C4-2B (cell line): ENCODE data around the gene PRKAR2B.

Experiments used
- ZFX ChIP-seq: fragments of 450-650 bp; IDR thresholded peaks from 2 replicates; pipeline ENCODE4 v1.6.1; 2017
- TF ChIP-seq, protein P1 (sequence below): fragments of 450-650 bp; conservative IDR thresholded peaks from 2 replicates; pipeline ENCODE4 v1.5.1; 2017; ENCODE audit warnings: mild to moderate bottlenecking

DNA sequence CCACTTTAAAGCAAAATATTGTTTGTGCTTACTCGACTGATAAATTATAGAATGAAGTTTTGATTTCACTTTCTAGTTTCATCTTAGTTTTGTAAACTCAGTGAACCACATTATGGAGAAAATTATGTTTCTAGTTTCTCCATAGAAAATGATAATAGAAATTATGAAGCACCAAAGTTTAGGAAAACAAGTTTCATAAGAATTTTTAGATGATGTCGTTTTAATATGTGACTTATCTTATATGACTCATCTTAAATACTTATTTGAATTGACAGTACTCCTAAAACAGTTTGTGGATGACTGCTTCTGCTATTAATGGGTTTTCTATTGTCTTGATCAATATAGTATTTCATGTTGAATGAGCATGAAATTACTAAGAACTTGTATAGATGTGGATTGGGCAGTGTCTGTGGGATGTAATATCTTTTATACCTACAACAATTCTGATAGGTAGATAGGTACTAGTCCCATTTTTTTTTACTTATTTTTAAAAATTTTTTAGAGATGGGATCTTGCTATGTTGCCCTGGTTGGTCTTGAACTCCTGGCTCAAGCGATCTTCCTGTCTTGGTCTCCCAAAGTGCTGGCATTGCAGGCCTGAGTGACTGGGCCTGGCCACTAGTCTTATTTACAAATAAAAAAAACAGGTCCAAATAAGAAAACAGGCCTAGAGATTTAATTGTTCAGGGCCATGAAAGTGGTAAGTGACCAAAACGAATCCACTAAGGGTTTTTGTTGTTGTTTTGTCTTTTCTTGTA is 127.9 kb downstream of the PRKAR2B start:
- TF ChIP-seq, protein P1, sequence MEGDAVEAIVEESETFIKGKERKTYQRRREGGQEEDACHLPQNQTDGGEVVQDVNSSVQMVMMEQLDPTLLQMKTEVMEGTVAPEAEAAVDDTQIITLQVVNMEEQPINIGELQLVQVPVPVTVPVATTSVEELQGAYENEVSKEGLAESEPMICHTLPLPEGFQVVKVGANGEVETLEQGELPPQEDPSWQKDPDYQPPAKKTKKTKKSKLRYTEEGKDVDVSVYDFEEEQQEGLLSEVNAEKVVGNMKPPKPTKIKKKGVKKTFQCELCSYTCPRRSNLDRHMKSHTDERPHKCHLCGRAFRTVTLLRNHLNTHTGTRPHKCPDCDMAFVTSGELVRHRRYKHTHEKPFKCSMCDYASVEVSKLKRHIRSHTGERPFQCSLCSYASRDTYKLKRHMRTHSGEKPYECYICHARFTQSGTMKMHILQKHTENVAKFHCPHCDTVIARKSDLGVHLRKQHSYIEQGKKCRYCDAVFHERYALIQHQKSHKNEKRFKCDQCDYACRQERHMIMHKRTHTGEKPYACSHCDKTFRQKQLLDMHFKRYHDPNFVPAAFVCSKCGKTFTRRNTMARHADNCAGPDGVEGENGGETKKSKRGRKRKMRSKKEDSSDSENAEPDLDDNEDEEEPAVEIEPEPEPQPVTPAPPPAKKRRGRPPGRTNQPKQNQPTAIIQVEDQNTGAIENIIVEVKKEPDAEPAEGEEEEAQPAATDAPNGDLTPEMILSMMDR: no peak
- TF ChIP-seq ZFX: no peak
